Activated gamma-delta T cell treated with anti-CD3 and anti-CD28 coated beads, Interleukin-2, amount 50 U/mL, for 16 hours (primary cell): Measurements from ENCODE around the gene SOS2.
A peak's percentile ranks its signal among the peaks of the same experiment; 100 is the strongest.
"Not testable (repeated sequence)": the region's sequence is repeated elsewhere in the genome, so short reads cannot be mapped to it uniquely, and the experiment has no call there.

Experiments used
- DNase-seq: peaks from one replicate; pipeline ENCODE4 v3.0.0-alpha.2; 2020; ENCODE audit warnings: low read depth

SOS2 gene

DNA sequence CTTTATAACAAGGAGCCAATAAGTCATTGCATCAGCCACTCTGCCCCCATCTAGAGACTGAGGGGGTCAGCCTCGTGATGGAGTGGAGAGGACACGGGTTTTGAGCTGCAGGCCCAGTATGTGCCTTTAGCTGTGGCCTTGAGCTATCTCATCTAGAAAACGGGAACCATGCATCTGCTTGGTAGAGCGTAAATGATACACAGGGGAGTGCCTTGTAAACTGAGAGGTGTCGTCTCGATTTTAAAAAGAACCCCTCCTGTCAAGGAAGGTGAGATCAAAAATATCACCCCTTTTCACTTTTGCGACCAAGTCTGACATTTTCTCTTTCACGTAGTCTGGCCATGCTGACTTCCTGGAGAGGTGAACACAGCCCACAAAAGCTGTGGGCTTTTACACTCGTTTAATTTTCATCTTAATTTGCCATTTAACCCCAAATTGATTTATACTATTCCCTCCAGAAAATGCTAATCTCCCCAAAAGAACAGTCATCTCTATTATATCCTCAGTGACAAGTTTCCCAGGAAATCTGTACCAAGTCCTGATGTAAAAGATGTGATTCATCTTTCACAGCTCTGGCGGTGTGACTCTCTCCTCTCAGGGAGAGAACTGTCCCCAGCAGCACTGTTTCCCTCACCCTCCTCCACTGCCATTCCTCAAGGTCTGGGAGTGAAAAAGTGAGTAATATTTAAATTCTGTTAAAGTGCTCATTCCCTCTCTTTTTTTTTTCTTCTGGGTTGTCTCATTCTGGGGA, 145.6 kb downstream of the SOS2 start:
- DNase-seq, result no peak

DNA sequence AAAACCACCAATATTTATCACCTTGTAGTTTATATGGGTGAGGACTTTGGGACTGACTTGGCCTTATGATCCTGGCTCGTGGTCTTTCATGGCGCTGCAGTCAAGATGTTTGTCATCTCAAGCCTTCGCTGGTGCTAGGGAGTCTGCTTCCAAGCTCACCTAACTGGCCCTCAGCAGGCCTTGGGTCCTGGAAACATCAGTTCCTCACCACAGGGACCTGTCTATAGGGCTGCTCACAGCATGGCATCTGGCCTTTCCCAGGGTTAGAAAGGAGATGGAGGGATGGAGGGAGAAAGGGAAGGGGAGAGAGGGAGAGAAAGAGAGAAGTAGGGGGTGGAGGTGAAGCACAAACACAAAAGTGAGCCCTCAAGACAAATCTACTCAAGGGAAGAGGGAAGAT, 146.7 kb downstream of the SOS2 start:
- no peak for DNase-seq

DNA sequence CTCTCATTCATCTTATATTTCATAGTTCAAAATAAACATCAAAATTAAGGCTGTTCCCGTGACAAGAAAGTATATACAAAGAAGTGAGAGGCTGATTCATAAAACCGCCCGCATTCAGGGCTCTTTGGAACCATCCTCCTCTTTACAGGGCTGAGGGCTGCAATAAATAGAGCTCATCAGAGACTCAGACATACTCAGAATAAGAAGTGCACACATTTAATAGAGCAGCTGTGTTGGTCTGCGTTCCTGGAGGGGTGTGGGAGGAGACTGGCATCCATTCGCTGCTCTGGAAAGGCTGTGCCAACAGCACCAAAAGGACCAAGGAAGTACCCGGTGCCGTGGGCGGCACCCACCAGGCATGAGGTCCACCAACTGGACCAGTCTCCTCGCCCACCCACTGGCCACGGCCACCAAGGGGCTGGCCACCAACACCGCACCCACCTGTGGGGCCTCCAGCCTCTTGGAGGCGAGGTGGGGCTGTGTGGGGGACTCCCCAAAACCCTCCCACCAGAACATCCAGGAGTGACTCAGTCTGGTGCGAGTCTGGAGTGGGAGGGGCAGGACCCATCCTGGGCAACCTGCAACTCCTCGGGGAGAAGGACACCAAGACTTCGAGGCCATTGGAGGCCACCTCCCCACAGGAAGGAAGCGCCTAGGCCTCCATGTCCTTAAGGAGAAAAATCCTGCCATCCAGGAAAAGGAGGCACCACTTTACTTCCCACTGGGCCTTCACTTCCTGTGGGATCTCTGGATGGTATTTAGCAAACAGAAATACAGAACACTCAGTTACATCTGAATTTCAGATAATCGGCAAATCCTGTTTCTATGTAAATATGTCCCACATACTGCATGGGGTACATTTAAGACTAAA, 147.7 kb downstream of the SOS2 start:
- peak; percentile 36 for DNase-seq

DNA sequence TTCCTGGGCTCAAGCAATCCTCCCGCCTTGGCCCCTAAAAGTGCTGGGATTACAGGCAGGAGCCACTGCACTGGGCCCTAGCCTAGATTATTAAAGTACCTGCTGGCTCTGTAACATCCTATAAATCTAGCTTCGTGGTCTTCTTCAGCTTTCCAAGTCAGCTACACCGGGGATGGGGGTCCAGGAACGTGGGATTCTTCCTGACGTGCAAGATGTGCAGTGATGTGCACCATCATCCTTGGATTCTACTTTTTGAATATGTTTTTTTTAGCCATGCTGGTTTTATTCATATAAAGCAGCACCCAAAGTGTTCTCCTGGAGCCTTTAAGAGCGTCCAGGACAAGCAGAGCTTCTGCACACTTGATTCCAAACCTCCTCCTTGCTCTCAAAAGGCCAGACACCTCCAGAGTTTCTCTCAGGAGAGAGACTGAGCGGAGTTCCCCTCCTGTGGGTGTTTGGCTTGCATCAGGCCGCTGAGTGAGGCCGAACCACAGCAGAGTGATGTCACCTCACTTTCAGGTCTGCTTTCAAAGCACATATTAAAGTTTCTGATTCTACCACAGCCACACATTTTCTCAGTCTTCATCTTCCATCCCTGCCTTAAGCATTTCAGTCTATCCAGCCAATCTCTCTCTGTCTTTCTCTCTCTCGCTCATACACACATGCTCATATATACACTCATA, 148.5 kb downstream of the SOS2 start:
- DNase-seq, result peak; percentile 77

DNA sequence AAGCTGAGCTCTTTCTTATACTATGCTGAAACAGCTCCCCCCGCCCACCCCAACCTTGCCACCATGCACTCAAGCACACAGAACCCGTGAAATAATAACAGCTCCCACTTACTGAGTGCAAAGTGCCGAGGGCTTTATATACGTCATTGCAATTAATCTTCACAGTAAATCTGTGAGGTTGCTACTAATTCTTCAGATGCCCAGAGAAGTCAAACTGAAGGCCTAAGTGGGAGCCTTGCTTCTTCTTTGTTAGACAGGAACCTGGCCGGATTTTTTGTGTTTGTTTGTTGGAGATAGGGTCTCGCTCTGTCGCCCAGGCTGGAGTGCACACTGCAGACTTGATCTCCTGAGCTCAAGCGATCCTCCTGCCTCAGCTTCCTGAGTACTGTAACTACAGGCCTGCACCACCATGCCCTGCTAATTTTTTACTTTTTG, 149.1 kb downstream of the SOS2 start:
- peak; percentile 51 for DNase-seq

DNA sequence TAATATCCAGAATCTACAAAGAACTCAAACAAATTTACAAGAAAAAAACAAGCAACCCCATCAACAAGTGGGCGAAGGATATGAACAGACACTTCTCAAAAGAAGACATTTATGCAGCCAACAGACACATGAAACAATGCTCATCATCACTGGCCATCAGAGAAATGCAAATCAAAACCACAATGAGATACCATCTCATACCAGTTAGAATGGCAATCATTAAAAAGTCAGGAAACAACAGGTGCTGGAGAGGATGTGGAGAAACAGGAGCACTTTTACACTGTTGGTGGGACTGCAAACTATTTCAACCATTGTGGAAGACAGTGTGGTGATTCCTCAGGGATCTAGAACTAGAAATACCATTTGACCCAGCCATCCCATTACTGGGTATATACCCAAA, 152.3 kb downstream of the SOS2 start:
- not testable (repeated sequence) for DNase-seq

DNA sequence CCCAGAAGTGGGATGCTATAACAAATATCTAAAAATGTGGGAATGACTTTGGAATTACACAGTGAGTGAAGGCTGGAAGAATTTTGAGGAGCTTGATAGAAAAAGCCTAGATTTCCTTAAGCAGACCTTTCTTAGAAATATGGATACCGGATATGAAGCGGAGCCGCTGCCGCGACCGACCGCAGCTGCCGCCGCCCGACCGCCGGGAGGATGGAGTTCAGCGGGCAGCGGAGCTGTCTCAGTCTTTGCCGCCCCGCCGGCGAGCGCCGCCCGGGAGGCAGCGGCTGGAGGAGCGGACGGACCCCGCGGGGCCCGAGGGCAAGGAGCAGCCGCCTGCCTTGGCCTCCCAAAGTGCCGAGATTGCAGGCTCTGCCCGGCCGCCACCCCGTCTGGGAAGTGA, 157.7 kb downstream of the SOS2 start:
- not testable (repeated sequence) for DNase-seq

DNA sequence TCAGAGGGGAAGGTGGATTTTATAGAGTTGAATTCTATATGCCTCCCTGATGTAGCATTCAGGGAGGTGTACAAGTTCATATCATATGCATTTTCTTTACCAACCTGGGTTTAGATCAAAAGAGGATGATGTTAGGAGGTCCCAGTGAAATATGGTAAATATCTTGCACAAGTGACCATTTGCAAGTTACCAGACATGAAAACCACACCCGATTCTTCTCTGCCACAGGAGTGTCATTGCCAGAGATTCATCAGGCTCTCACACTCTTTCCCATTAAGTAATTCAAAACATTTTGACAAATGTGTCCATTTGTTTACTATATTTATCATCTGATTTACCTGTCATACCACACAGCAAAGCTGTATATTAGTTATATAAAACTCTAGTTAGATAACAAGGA, 159.0 kb downstream of the SOS2 start:
- DNase-seq, result no peak

DNA sequence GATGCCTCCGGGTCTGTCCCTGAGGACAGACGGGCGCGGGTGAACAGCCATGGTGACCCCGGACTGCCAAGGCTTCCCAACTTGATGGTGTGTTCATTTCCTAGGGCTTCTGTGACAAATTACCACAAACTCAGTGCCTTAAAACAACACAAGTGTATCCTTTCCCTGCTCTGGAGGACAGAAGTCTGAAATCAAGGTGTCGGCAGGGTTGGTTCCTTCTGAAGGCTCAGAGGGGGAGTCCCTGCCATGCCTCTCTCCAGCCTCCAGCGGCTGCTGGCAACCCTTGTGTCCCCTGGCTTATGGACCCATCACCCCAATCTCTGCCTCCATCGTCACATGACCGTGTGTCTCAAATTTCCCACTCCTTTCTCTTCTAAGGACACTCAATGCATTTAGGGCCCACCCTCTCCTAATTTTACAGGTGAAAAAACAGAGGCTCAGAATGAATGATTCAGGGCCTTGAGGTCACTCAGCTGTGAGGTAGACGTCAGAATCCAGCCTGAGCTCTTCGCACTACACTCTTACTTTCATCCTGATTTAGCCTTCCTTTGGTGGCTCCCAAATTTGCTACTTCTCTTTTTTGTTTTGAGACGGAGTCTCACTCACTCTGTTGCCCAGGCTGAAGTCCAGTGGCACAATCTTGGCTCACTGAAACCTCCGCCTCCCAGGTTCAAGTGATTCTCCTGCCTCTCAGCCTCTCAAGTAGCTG, 160.4 kb downstream of the SOS2 start:
- DNase-seq, result no peak

DNA sequence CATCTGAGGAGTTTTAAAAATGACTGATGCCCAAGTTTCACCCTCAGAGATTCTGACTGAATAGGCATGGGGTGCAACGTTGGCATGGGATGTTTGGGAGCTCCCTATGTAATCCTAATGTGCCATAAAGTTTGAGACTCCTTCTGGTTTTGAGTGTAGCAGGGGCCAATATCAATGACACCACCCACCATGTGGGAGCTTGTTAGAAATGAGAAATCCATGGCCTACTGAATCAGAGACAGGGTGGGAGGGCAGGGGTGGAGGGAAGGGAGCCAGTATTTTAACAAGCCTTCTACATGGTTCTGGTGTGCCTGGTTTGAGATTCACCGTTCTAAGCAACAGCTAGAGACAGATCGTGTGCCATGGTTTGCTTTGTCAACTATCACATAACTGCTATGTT, 161.1 kb downstream of the SOS2 start:
- DNase-seq, result no peak

DNA sequence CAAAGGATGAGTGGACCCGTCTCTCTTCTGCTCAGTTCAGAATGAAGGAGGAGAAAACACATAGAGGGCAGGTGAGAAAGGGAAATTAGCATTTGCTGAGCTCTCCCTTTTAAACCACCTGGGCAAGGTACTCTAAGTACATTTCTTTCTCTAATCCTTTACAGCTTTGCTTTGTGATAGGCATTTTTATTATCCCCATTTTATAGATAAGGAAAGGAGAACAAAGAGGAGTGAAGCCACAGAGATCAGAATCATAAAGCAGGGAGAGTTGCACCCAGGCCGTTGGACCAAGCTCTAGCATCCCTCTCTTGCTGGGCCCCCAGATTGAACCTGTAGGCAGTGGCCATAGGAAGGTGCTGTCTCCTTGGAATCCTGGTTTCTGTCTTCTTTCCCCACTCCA, 162.1 kb downstream of the SOS2 start:
- no peak for DNase-seq

DNA sequence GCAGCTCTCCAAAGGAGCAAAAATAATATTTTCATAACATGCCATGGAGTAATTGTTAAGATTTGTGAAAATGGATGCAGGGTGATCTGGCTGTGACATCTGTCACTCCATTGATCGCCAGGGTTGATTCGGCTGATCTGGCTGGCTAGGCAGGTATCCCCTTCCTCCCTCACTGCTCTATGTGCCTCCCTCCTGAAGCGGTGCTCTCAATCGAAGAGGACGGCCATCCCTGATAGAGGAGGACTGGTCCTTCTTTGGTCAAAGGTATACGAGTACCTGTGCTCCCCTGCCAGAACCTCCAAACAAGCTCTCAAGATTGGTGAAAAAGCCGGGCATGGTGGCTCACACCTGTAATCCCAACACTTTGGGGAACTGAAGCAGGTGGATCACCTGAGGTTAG, 162.9 kb downstream of the SOS2 start:
- DNase-seq, result no peak

DNA sequence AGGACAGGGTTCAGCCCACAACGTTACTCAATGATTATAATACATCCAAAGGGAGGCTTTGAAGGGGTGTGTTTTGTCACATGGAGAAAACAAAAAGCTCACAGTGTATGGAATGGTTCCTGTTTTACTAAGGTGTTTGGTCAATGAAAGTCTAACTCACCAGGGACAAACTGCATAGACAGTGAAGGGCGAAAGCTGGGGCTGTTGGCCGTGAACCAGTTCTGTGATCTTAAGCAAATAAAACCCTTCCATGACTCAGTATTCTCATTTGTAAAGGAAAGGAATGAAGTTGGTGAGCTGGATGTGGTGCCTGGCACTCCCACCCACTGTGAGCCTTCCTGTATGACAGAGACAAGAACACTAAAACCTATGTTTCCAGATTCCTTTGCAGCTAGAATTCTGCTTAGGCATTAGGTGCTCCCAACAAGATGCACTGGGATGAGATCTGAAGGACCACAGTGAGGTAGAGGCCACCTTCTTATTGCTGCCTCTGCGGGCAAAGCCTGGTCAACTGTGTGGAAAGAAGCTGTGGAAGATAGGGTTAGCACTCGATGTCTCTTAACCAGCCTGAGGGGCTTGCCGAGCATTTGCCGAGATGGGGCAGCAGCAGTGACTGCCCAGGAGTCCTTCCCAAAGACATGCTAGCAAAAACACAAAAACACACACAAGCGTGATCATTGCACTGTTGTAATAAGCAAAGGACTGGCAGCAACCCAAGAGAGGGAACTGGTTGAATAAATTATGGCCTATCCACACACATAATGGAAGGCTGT, 163.5 kb downstream of the SOS2 start:
- no peak for DNase-seq
